Aorta (tissue), 5 donors: ENCODE results near the gene STXBP3. TPM values are rescaled to one million over a fixed set of nuclear protein-coding genes. Genes with fewer than 3 reads are reported as not detected.

Experiments
- ATAC-seq: fragments of 200-7000 bp; cut with Tn5 transposase; one replicate; pipeline ENCODE4 v1.9.1; 2022; ENCODE audit warnings: moderate library complexity; ENCODE audit not compliant: low FRiP score
- DNase-seq, 2 donors: peaks; one replicate each; pipeline ENCODE4 v3.0.0-alpha.2; 2020
- H3K27ac ChIP-seq, 2 donors: one replicate each; pipeline ENCODE4 v1.5.1; 2013; ENCODE audit warnings: low read length in 2 of 2, mild to moderate bottlenecking in 2 of 2, moderate library complexity in 2 of 2, control low read depth in 1 of 2, inconsistent platforms in 1 of 2, low read depth in 1 of 2
- H3K27me3 ChIP-seq, 2 donors: one replicate each; pipeline ENCODE4 v1.6.1; 2013; ENCODE audit warnings: control low read depth in 1 of 2, low read length in 1 of 2, mild to moderate bottlenecking in 1 of 2, moderate library complexity in 1 of 2; ENCODE audit not compliant: insufficient read depth in 2 of 2, control insufficient read depth in 1 of 2
- H3K36me3 ChIP-seq, 2 donors: one replicate each; pipeline ENCODE4 v1.6.1; 2013; ENCODE audit warnings: control low read depth in 1 of 2, low read length in 1 of 2, mild to moderate bottlenecking in 1 of 2; ENCODE audit not compliant: insufficient read depth in 2 of 2, control insufficient read depth in 1 of 2
- H3K4me1 ChIP-seq, 2 donors: one replicate each; pipeline ENCODE4 v1.6.1; 2013; ENCODE audit warnings: low read length in 2 of 2, control low read depth in 1 of 2, mild to moderate bottlenecking in 1 of 2, moderate library complexity in 1 of 2; ENCODE audit not compliant: insufficient read depth in 2 of 2, control insufficient read depth in 1 of 2
- H3K4me3 ChIP-seq, 2 donors: one replicate each; pipeline ENCODE4 v1.5.1; 2013; ENCODE audit warnings: low read length in 2 of 2, control low read depth in 1 of 2, mild to moderate bottlenecking in 1 of 2
- H3K9me3 ChIP-seq: one replicate; pipeline ENCODE4 v1.6.1; 2013; ENCODE audit warnings: mild to moderate bottlenecking, low read length; ENCODE audit not compliant: control insufficient read depth
- WGBS, 2 donors: extraction: QIAGEN DNeasy Blood & Tissue Kit; methylation state at CpG; one replicate each; pipeline ENCODE4 v1.1.7; 2013; 5-methylcytosine and 5-hydroxymethylcytosine counted together
- intact Hi-C, 2 donors: fragments of 100-400 bp; cut with DNase I; formaldehyde crosslinking; loops; one replicate each; pipeline versions ENCODE4 v1.14.2 to v1.15.0; 2022
- polyA plus RNA-seq, 2 donors: library from polyadenylated mRNA; stranded (reverse); fragments of 200-250 nt; gene quantifications; one replicate each; pipeline ENCODE4 v1.2.3, GENCODE V29; 2013
- total RNA-seq, 2 donors: library from RNA; stranded (reverse); fragmentation: NEBNext Ultra II Directional; extraction: Animal tissue kit (Norgen Biotek cat#: 25700); gene quantifications; one replicate each; pipeline ENCODE4 v1.2.1, GENCODE V29; 2021
- donor health status: healthy with polysubstance abuse.
- donor health status: Bipolar disorder and iron deficiency.
- donor health status: DM: no; HTN: no; CAD: no.
- donor health status: DM: no; HTN: no; CAD: no.
- donor health status: DM: yes; HTN: yes; CAD: no.

The STXBP3 gene
- total and polyA plus RNA-seq, 4 donors, result 33.4 to 67.0 (median 47.0) TPM

DNA sequence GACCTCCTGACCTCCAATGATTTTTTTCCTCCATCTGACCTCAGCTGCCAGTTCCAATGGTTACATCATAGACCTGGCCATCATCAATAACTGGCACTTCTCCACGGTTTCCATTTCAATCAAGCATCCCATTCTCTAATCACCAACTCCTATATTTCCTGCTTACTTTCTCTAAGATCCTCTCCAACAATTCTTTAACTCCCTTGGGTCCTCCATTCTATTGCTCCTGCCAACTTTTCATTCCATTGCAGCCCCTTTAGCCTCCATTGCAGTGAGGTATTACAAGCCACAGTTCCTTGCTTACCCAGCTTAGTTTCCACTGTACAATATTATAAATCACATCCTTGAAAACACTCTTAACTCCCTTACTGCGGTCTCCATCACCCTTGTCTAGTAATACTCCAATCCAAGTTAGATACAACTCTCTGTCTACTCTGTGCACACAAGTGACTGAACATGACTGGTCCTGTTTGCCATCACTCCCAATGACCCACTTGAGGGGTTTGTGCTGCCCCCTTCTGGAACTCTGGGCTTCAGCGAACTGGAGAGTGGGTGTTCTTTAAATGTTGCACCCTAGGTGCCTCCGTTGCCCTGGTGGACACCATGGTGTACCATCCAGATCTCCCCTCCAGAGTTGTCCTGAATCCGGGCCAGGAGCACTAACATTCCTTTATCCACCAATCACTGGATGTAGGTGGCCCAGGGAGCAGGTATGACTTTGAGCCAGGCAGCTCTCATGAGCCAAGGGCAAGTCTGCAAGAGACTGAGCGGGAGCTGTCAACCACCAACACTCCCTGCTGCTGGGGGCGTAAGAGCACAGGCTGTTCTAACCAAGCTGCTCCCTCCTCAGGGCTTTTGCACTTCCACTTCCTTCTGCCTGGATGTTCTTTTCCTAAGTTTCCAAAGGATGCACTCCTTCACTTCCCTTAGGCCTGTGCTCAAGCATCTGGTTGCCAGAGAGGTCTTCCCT, 37.5 kb upstream of the STXBP3 start:
- H3K27me3 ChIP-seq, result no peaks in the 10 kb centered on the region
- H3K9me3 ChIP-seq, result no peaks in the 10 kb centered on the region
- H3K4me1 ChIP-seq, result no peaks in the 10 kb centered on the region
- H3K36me3 ChIP-seq, result no peaks in the 10 kb centered on the region
- WGBS, 2 donors, result 67 to 70% methylated on average over 7 of the region's 7 CpGs
- intact Hi-C loops, result no loop called here
- no peak overlapping the region for H3K27ac ChIP-seq
- H3K4me3 ChIP-seq, result no peak overlapping the region
- ATAC-seq (peak; percentile 7), DNase-seq (peak in 1 of 2 donors; percentile 46)

DNA sequence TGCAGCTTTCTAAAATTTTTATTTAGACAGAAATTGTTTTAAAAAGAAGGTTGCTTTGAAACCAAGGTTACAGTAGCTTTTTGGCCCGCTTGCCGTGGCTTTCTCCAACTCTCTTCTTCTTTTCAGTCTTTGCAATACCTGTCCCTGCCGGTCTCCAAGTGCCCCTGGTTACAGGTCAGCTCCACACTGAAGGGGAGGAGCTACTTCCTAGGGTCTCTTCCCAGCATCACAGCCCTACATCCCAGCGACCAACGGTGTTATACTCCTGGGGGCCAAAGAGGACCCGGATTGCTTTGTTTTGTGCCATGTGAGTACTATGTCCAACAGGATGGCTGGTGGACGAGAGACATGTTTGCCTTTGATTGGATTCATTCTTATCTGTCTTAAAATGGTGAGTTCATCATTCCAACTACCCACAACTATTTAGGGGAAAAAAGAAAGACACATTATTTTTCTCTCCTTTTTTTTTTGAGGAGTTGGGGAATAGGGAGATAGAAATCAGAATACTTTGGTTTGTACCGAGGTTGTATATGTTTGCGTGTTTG, 33.8 kb upstream of the STXBP3 start, which contains the start of gene FNDC7:
TSS of gene FNDC7 (plus strand) at position 303 of the 545 bp plus-strand sequence. CDS start at position 329, 26 bp downstream.
- Histone ChIP-seq H3K27ac (no peak within 1 kb of the TSS), H3K4me1 (no peaks in the 10 kb centered on the region), H3K36me3 (no peaks in the 10 kb centered on the region), H3K4me3 (no peak within 1 kb of the TSS), H3K27me3 (no peaks in the 10 kb centered on the region), H3K9me3 (no peaks in the 10 kb centered on the region)
- intact Hi-C loops, result no loop called here
- DNase-seq, result no peak
- 66% methylated on average over 9 of the region's 9 CpGs for WGBS, 2 donors
- ATAC-seq, result no peak

DNA sequence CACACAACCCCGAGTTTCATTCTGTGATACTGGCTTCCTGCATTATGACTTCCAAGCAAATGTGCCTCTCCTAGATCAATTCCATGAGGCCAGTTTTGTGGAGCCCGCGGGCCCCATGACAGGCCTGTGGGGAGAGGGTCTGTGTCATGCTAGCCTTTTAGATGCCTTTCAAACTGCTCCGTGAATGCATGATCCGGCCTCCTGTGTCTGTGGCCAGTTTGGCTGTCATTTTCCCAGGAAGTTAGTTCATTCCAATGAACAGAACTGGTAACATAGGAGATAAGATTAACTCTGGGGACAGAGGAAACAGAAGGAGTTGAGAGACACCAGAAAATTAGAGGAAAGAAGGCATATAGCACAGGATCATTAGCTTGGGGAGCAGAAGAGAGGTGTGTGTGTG, 30.5 kb upstream of the STXBP3 start:
- no peaks in the 10 kb centered on the region for H3K36me3 ChIP-seq
- peak overlapping the region in 1 of 2 donors; percentile 45 for H3K27ac ChIP-seq
- WGBS, 2 donors, result 16 to 18% methylated on average over 5 of the region's 5 CpGs

DNA sequence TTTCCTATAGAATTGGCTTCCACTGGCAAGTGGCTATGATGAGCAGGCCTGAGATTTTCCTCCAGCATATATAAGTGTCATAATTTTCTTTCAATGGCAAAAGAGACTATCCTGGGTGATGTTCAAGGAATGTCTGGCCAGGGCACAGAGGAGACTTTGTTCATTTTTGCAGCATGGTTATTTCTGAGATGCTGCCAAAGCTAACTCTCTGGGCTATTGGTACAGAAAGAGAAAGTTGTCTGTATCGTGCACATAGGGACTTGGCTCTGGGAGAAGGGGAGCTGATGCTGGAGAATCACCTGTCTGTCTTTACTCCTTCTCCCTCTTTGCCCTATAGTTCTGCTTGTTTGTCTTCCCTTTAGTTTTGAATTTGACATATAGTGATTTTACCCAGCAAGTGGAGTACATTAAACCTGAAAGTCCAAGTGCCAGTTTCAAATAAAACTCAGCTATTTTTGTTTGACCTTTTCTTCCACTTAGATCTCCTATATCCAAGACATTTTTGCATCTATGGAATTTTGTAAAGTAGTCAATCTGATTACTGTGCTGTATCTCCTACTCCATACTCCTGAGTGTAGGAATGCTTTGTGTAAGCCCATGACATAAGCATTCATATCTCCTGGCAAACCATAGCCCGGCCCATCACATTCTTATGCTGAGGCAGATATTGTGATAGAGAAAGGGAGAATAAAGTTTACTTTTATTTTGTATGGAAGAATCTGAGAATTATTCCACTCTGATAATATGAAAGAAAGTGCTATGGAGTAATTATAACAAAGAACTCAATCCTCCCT, 29.8 kb upstream of the STXBP3 start:
- Histone ChIP-seq H3K27ac (no peak overlapping the region), H3K4me3 (no peak overlapping the region), H3K9me3 (no peaks in the 10 kb centered on the region), H3K4me1 (peaks cover 0 to 3% of the 10 kb centered on the region in 2 donors), H3K36me3 (no peaks in the 10 kb centered on the region), H3K27me3 (no peaks in the 10 kb centered on the region)
- no peak for ATAC-seq
- intact Hi-C loops, result no loop called here
- no peak for DNase-seq
- WGBS, 2 donors, result 18 to 30% methylated on average over 2 of the region's 2 CpGs

More for the DNA sequence above, 30.5 kb upstream of the STXBP3 start:
- Histone ChIP-seq H3K27me3 (no peaks in the 10 kb centered on the region), H3K4me1 (peaks cover 0 to 3% of the 10 kb centered on the region in 2 donors), H3K9me3 (no peaks in the 10 kb centered on the region), H3K4me3 (no peak overlapping the region)
- no peak for ATAC-seq
- intact Hi-C loops, result no loop called here
- no peak for DNase-seq

- intact Hi-C loops, result no loop called here
- no peaks in the 10 kb centered on the region for H3K27me3 ChIP-seq
- 95 to 96% methylated on average over 9 of the region's 9 CpGs for WGBS, 2 donors
These were observed 28.6 kb upstream of the STXBP3 start for GRCh38 chr1:108717774-108718316.

DNA sequence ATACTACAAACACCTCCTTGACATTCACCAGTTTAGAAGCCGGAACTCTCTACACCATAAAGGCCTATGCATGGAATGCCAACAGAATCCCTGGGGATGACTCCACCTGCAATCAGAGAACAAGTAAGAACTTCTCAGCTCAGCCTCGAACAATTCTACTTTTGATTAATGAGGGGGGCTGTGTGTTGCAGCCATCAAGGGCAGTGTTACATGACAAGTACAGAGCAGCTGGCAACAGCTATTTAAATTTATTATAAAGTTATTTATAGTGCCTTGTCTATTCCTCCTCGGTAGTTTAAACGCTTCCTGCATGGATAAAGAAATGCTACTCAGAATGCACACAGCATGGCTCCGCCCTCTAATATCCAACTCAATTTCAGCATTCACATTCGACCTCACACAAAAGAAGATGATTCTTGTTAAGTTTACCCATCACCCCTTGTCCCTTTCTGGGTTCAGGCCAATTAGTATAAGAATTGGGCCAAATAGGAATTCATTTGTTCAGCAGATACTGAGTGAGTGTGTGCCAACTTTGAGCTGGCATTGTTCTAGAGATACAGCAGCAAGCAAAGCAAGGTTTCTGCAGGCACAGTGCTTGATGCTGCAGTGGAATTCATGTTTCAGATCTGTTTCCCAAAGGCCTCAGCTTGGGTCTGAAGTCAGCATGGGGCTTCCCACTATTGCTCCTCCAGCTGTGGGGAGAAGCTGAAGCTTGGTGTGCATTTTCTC, 27.4 kb upstream of the STXBP3 start:
- ATAC-seq (no peak), DNase-seq (no peak)
- H3K27me3 ChIP-seq, result no peaks in the 10 kb centered on the region
- no peak overlapping the region for H3K4me3 ChIP-seq
- intact Hi-C loops, result no loop called here
- H3K9me3 ChIP-seq, result no peaks in the 10 kb centered on the region
- H3K36me3 ChIP-seq, result no peaks in the 10 kb centered on the region
- peaks cover 0 to 3% of the 10 kb centered on the region in 2 donors for H3K4me1 ChIP-seq
- 37 to 49% methylated on average over 6 of the region's 6 CpGs for WGBS, 2 donors
- no peak overlapping the region for H3K27ac ChIP-seq

More at GRCh38 chr1:108717774-108718316, 28.6 kb upstream of the STXBP3 start:
- H3K4me1 ChIP-seq, result peaks cover 0 to 3% of the 10 kb centered on the region in 2 donors
- no peak for DNase-seq
- H3K27ac ChIP-seq, result no peak overlapping the region
- no peak for ATAC-seq
- no peaks in the 10 kb centered on the region for H3K9me3 ChIP-seq
- H3K4me3 ChIP-seq, result no peak overlapping the region
- no peaks in the 10 kb centered on the region for H3K36me3 ChIP-seq

- H3K4me3 ChIP-seq, result no peak overlapping the region
- intact Hi-C loops, result no loop called here
- no peaks in the 10 kb centered on the region for H3K27me3 ChIP-seq
- DNase-seq, result peak in 1 of 2 donors; percentile 54
- WGBS, 2 donors, result 41 to 46% methylated on average over 8 of the region's 8 CpGs
- H3K27ac ChIP-seq, result no peak overlapping the region
- H3K36me3 ChIP-seq, result no peaks in the 10 kb centered on the region
- ATAC-seq, result peak; percentile 55
- peaks cover 0 to 3% of the 10 kb centered on the region in 2 donors for H3K4me1 ChIP-seq
- H3K9me3 ChIP-seq, result no peaks in the 10 kb centered on the region
These were observed 26.6 kb upstream of the STXBP3 start for GRCh38 chr1:108719656-108720435.
